HepG2 (cell line): ENCODE results near the gene FN1. TPM values are rescaled to one million over a fixed set of nuclear protein-coding genes. Genes with fewer than 3 reads are reported as not detected.
A peak's percentile ranks its signal among the peaks of the same experiment; 100 is the strongest.

Source experiments
- CAMTA2 ChIP-seq: sonication (generic); formaldehyde crosslinking; IDR thresholded peaks from 2 replicates; pipeline ENCODE4 v1.4.0; 2020; ENCODE audit warnings: mild to moderate bottlenecking, missing genetic modification reagents, borderline replicate concordance
- FOXP1 ChIP-seq, 2 experiments: fragments of 450-650 bp in 1 of 2; IDR thresholded peaks; 2 replicates each; pipeline ENCODE4 v1.6.1; 2017 to 2018; ENCODE audit warnings: antibody characterized with exemption in 1 of 2
- HOXA3 ChIP-seq: sonication (generic); formaldehyde crosslinking; IDR thresholded peaks from 2 replicates; pipeline ENCODE4 v1.5.0; 2020; ENCODE audit warnings: missing genetic modification reagents
- IRF9 ChIP-seq: sonication (generic); formaldehyde crosslinking; IDR thresholded peaks from 2 replicates; pipeline ENCODE4 v1.8.0; 2022; ENCODE audit warnings: missing genetic modification reagents, mild to moderate bottlenecking, borderline replicate concordance
- KLF12 ChIP-seq: sonication (generic); formaldehyde crosslinking; IDR thresholded peaks from 2 replicates; pipeline ENCODE4 v1.4.0; 2020; ENCODE audit warnings: missing genetic modification reagents, borderline replicate concordance
- MED8 ChIP-seq: sonication (generic); formaldehyde crosslinking; IDR thresholded peaks from 2 replicates; pipeline ENCODE4 v1.8.1; 2023; ENCODE audit warnings: mild to moderate bottlenecking, missing genetic modification reagents; ENCODE audit not compliant: insufficient replicate concordance
- MIER3 ChIP-seq: IDR thresholded peaks from 2 replicates; pipeline ENCODE4 v1.6.1; 2016; ENCODE audit warnings: missing compliant biosample characterization, borderline replicate concordance
- PPARG ChIP-seq: conservative IDR thresholded peaks from 2 replicates; pipeline ENCODE4 v1.6.1; 2016; ENCODE audit warnings: missing biosample characterization, missing genetic modification reagents
- SIN3A ChIP-seq: IDR thresholded peaks from 2 replicates; pipeline ENCODE4 v1.6.1; 2011; ENCODE audit warnings: low read depth, mild to moderate bottlenecking, control low read depth, low read length, borderline replicate concordance
- TGIF2 ChIP-seq: IDR thresholded peaks from 2 replicates; pipeline ENCODE4 v1.6.1; 2016; ENCODE audit warnings: control low read depth, missing compliant biosample characterization
- XRCC5 ChIP-seq: fragments of 200-400 bp; formaldehyde crosslinking; optimal IDR thresholded peaks from 2 replicates; pipeline ENCODE3; 2017; ENCODE audit warnings: mild to moderate bottlenecking, low read length
- ZHX1 ChIP-seq: sonication (generic); formaldehyde crosslinking; IDR thresholded peaks from 2 replicates; pipeline ENCODE4 v1.8.1; 2022; ENCODE audit warnings: low read depth, mild to moderate bottlenecking, missing genetic modification reagents
- ZMAT3 ChIP-seq: sonication (generic); formaldehyde crosslinking; conservative IDR thresholded peaks from 2 replicates; pipeline ENCODE4 v1.7.0; 2021; ENCODE audit warnings: missing genetic modification reagents
- ZNF263 ChIP-seq: sonication (generic); formaldehyde crosslinking; IDR thresholded peaks from 2 replicates; pipeline ENCODE4 v1.4.0; 2020; ENCODE audit warnings: missing genetic modification reagents
- ZNF607 ChIP-seq: sonication (generic); formaldehyde crosslinking; IDR thresholded peaks from 2 replicates; pipeline ENCODE4 v1.5.1; 2020; ENCODE audit warnings: missing genetic modification reagents, mild to moderate bottlenecking, borderline replicate concordance
- ZNF770 ChIP-seq: sonication (generic); formaldehyde crosslinking; IDR thresholded peaks from 2 replicates; pipeline ENCODE4 v1.5.0; 2020; ENCODE audit warnings: mild to moderate bottlenecking, missing genetic modification reagents
- polyA plus RNA-seq, 8 experiments: library from polyadenylated mRNA; depleted of rRNA in 3 of 8; stranded (reverse) in 7 of 8; unstranded in 1 of 8; fragments of >200 nt; fragmentation: Illumina TruSeq in 4 of 8; extraction: Trizol in 4 of 8; gene quantifications; 2 replicates each; pipeline versions ENCODE4 v1.2.1 to v1.2.3, GENCODE V29; 2011 to 2016; ENCODE audit warnings: low read depth in 4 of 8, missing spikeins in 1 of 8, mixed read lengths in 1 of 8; ENCODE audit not compliant: insufficient read depth in 1 of 8
- total RNA-seq, 5 experiments: library from RNA; depleted of rRNA; stranded (reverse); fragments of >200 nt; fragmentation: Illumina TruSeq; extraction: Trizol; gene quantifications; 2 replicates each; pipeline ENCODE4 v1.2.3, GENCODE V29; 2016; ENCODE audit warnings: low read depth in 1 of 5

Gene FN1
- total and polyA plus RNA-seq, 2 of the 13 experiments (the other 11 are each of a cell fraction or from before 2014, with no cell fraction given), result 1,847 to 6,471 TPM

- TF ChIP-seq SIN3A (no peak), CAMTA2 (CRISPR knock-in tag) (no peak), IRF9 (CRISPR knock-in tag) (no peak), FOXP1 (IDR thresholded peaks at IDR 0.05) (no peak), FOXP1 (CRISPR knock-in tag; IDR thresholded peaks at IDR 0.05) (peak; percentile 85), KLF12 (CRISPR knock-in tag) (no peak), ZHX1 (CRISPR knock-in tag) (no peak), MIER3 (CRISPR knock-in tag) (peak; percentile 76; the same call in 1 of the 2 replicates), ZNF263 (CRISPR knock-in tag) (no peak), ZMAT3 (no peak), TGIF2 (no peak), PPARG (CRISPR knock-in tag) (peak; percentile 13), ZNF770 (CRISPR knock-in tag) (no peak), HOXA3 (CRISPR knock-in tag) (peak; percentile 61; the same call in 1 of the 2 replicates), ZNF607 (CRISPR knock-in tag) (no peak), XRCC5 (no peak), MED8 (CRISPR knock-in tag) (no peak)
- TF ChIP-seq, all 625 proteins: peak for 129
Observed at GRCh38 chr2:215418064-215418963, 17.6 kb downstream of the FN1 start (continued).
